ENCODE data around the gene MAP2K5.

Gene MAP2K5

GRCh38 chr15:67534360-67534759 is 8.1 kb upstream of the MAP2K5 start:
- no peak overlapping the region for H3K4me3 ChIP-seq (ENCODE audit: control insufficient read depth, low read depth, low read length)
- no peak for DNase-seq (ENCODE audit: low read depth)
- no peak for TF ChIP-seq CTCF (conservative IDR thresholded peaks at IDR 0.05; ENCODE audit: control insufficient read depth, insufficient read depth, low read depth, low read length)

- no peak for DNase-seq (ENCODE audit: low read depth)
- no peak for TF ChIP-seq CTCF (conservative IDR thresholded peaks at IDR 0.05; ENCODE audit: control insufficient read depth, insufficient read depth, low read depth, low read length)
Observed at GRCh38 chr15:67537771-67538170, 4.7 kb upstream of the MAP2K5 start.

GRCh38 chr15:67543348-67543718 is 830 bp downstream of the MAP2K5 start:
- H3K4me3 ChIP-seq (ENCODE audit: control insufficient read depth, low read depth, low read length) = peak overlapping the region; percentile 92
- DNase-seq (ENCODE audit: low read depth) = peak; percentile 23
- no peak for TF ChIP-seq CTCF (conservative IDR thresholded peaks at IDR 0.05; ENCODE audit: control insufficient read depth, insufficient read depth, low read depth, low read length)

More at GRCh38 chr15:67537771-67538170, 4.7 kb upstream of the MAP2K5 start:
- no peak overlapping the region for H3K4me3 ChIP-seq (ENCODE audit: control insufficient read depth, low read depth, low read length)

- no peak for DNase-seq (ENCODE audit: low read depth)
- no peak for TF ChIP-seq CTCF (conservative IDR thresholded peaks at IDR 0.05; ENCODE audit: control insufficient read depth, insufficient read depth, low read depth, low read length)
- H3K4me3 ChIP-seq (ENCODE audit: control insufficient read depth, low read depth, low read length) = no peak overlapping the region
Observed at GRCh38 chr15:67544475-67544874, 2.0 kb downstream of the MAP2K5 start.

GRCh38 chr15:67545864-67546263 is 3.4 kb downstream of the MAP2K5 start:
- TF ChIP-seq CTCF (conservative IDR thresholded peaks at IDR 0.05; ENCODE audit: control insufficient read depth, insufficient read depth, low read depth, low read length) = no peak
- no peak overlapping the region for H3K4me3 ChIP-seq (ENCODE audit: control insufficient read depth, low read depth, low read length)
- DNase-seq (ENCODE audit: low read depth) = no peak

GRCh38 chr15:67547064-67547463 is 4.6 kb downstream of the MAP2K5 start:
- TF ChIP-seq CTCF (conservative IDR thresholded peaks at IDR 0.05; ENCODE audit: control insufficient read depth, insufficient read depth, low read depth, low read length) = no peak
- no peak for DNase-seq (ENCODE audit: low read depth)
- H3K4me3 ChIP-seq (ENCODE audit: control insufficient read depth, low read depth, low read length) = no peak overlapping the region

- no peak for DNase-seq (ENCODE audit: low read depth)
- H3K4me3 ChIP-seq (ENCODE audit: control insufficient read depth, low read depth, low read length) = no peak overlapping the region
- no peak for TF ChIP-seq CTCF (conservative IDR thresholded peaks at IDR 0.05; ENCODE audit: control insufficient read depth, insufficient read depth, low read depth, low read length)
Observed at GRCh38 chr15:67547836-67548235, 5.3 kb downstream of the MAP2K5 start.

Data from fibroblast of mammary gland (primary cell).